DND-41 (cell line): ENCODE measurements around the gene UQCC2.

Experiments
- CTCF ChIP-seq: IDR thresholded peaks from 2 replicates; pipeline ENCODE4 v1.5.1; 2012; ENCODE audit warnings: borderline replicate concordance, low read length, moderate library complexity, mild to moderate bottlenecking; ENCODE audit not compliant: poor library complexity, severe bottlenecking; ENCODE audit errors: extremely low read depth
- EZH2 ChIP-seq: IDR thresholded peaks from 3 replicates; pipeline ENCODE4 v1.6.1; 2012; ENCODE audit warnings: borderline replicate concordance, low read depth, mild to moderate bottlenecking, moderate library complexity, low read length, inconsistent platforms; ENCODE audit not compliant: severe bottlenecking

- TF ChIP-seq EZH2 (no peak), CTCF (no peak)
Measured at GRCh38 chr6:33654831-33655554, 56.5 kb downstream of the UQCC2 start.
